Endodermal cell (in vitro differentiated cells): Measurements from ENCODE around the gene KDM1B. TPM values are rescaled to one million over a fixed set of nuclear protein-coding genes. Genes with fewer than 3 reads are reported as not detected.

Source experiments
- DNase-seq: peaks from one replicate; pipeline ENCODE4 v3.0.0-alpha.2; 2017
- H3K27ac ChIP-seq: 2 replicates; pipeline ENCODE4 v1.5.1; 2013; ENCODE audit warnings: mild to moderate bottlenecking, low read depth, low read length, moderate library complexity
- H3K27me3 ChIP-seq: 2 replicates; pipeline ENCODE4 v1.6.1; 2013; ENCODE audit warnings: mild to moderate bottlenecking, low read length, moderate library complexity; ENCODE audit not compliant: insufficient read depth, control insufficient read depth, poor library complexity, severe bottlenecking
- H3K36me3 ChIP-seq: 2 replicates; pipeline ENCODE4 v1.7.0; 2013; ENCODE audit warnings: mild to moderate bottlenecking, low read length, moderate library complexity; ENCODE audit not compliant: control insufficient read depth, insufficient read depth
- H3K4me1 ChIP-seq: one replicate; pipeline ENCODE4 v1.7.0; 2013; ENCODE audit warnings: low read length; ENCODE audit not compliant: control insufficient read depth, insufficient read depth
- H3K4me3 ChIP-seq: 2 replicates; pipeline ENCODE4 v1.5.1; 2013; ENCODE audit warnings: mild to moderate bottlenecking, low read length, moderate library complexity
- H3K9ac ChIP-seq: 2 replicates; pipeline ENCODE4 v1.6.1; 2013; ENCODE audit warnings: mild to moderate bottlenecking, low read length, moderate library complexity; ENCODE audit not compliant: poor library complexity, severe bottlenecking; ENCODE audit errors: extremely low read depth
- H3K9me3 ChIP-seq: 2 replicates; pipeline ENCODE4 v1.6.1; 2013; ENCODE audit warnings: mild to moderate bottlenecking, low read length, moderate library complexity; ENCODE audit not compliant: control insufficient read depth
- H3K27ac Mint-ChIP-seq: 2 replicates; pipeline ENCODE4 v1.8.0; 2020; ENCODE audit warnings: mixed read lengths
- H3K27me3 Mint-ChIP-seq: 2 replicates; pipeline ENCODE4 v1.8.0; 2021; ENCODE audit warnings: mild to moderate bottlenecking, mixed read lengths; ENCODE audit not compliant: insufficient read depth
- H3K36me3 Mint-ChIP-seq: 2 replicates; pipeline ENCODE4 v1.8.0; 2020; ENCODE audit warnings: low read depth, mixed read lengths
- H3K4me1 Mint-ChIP-seq: 2 replicates; pipeline ENCODE4 v1.8.0; 2020; ENCODE audit warnings: mixed read lengths
- H3K4me3 Mint-ChIP-seq: 2 replicates; pipeline ENCODE4 v1.8.0; 2020; ENCODE audit warnings: mild to moderate bottlenecking, moderate library complexity, mixed read lengths
- H3K9me3 Mint-ChIP-seq: 2 replicates; pipeline ENCODE4 v1.8.0; 2020; ENCODE audit warnings: mild to moderate bottlenecking, mixed read lengths
- CTCF ChIP-seq: fragments of 200-600 bp; sonication (generic); conservative IDR thresholded peaks from 2 replicates; pipeline ENCODE4 v1.5.0; 2021; ENCODE audit warnings: antibody characterized with exemption, mild to moderate bottlenecking
- WGBS, 2 experiments: methylation state at CpG; one replicate each; pipeline versions ENCODE4 v1.1.5 to v1.1.7; 2013; ENCODE audit warnings: missing lambda C conversion rate in 2 of 2, mixed read lengths in 1 of 2; ENCODE audit not compliant: insufficient coverage in 1 of 2, insufficient read length in 1 of 2; 5-methylcytosine and 5-hydroxymethylcytosine counted together
- total RNA-seq, 2 donors: library from RNA; stranded (reverse); fragmentation: NEBNext Ultra II Directional in 1 of 2; extraction: Animal tissue kit (Norgen Biotek cat#: 25700) in 1 of 2; gene quantifications; 2 replicates in 1 of 2; 3 replicates in 1 of 2; pipeline ENCODE4 v1.2.1, GENCODE V29; 2021

The KDM1B gene
- total RNA-seq, 2 donors from 2014 or later = 7.7 to 9.3 TPM

DNA sequence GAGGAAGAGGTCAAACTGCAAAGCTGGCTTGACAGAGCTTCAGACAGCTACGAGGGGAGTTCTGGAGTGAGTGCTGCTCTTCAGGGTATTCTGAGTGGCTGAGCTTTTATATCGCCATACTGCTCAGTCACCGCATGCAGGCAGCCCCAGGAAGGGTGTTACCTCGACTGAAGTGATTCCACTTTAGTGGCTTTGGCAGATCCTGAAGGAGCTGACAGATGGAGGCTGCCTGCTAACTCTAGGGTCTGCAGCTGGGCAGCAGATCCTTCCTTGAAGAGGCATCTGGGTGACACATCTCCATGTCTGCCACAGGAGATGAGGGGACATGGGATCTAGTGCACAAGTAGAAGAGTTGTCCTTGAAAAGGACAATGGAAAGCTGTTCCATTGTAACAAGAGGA is 112.8 kb downstream of the KDM1B start:
- Histone ChIP-seq H3K9ac (no peak overlapping the region), H3K27me3 (no peaks in the 10 kb centered on the region), H3K4me3 (no peak overlapping the region), H3K9me3 (peaks cover 10% of the 10 kb centered on the region), H3K27ac (no peak overlapping the region), H3K36me3 (no peaks in the 10 kb centered on the region), H3K4me1 (no peaks in the 10 kb centered on the region)
- peaks cover 5% of the 10 kb centered on the region for H3K36me3 Mint-ChIP-seq
- peaks cover 3% of the 10 kb centered on the region for H3K27me3 Mint-ChIP-seq
- H3K4me1 Mint-ChIP-seq = peaks cover 9% of the 10 kb centered on the region
- DNase-seq = no peak
- no peak overlapping the region for H3K4me3 Mint-ChIP-seq
- H3K9me3 Mint-ChIP-seq = no peaks in the 10 kb centered on the region
- no peak for TF ChIP-seq CTCF
- H3K27ac Mint-ChIP-seq = no peak overlapping the region
- WGBS, 2 experiments = 53 to 55% methylated on average over 4 of the region's 4 CpGs

- Histone ChIP-seq H3K4me3 (no peak overlapping the region), H3K9me3 (peaks cover 10% of the 10 kb centered on the region), H3K9ac (no peak overlapping the region), H3K27me3 (no peaks in the 10 kb centered on the region), H3K36me3 (no peaks in the 10 kb centered on the region), H3K4me1 (no peaks in the 10 kb centered on the region), H3K27ac (no peak overlapping the region)
- H3K27ac Mint-ChIP-seq = no peak overlapping the region
- TF ChIP-seq CTCF = no peak
- peaks cover 9% of the 10 kb centered on the region for H3K4me1 Mint-ChIP-seq
- no peaks in the 10 kb centered on the region for H3K36me3 Mint-ChIP-seq
- no peak for DNase-seq
- 90 to 100% methylated on average over 2 to 3 of the region's 3 CpGs for WGBS, 2 experiments
- H3K27me3 Mint-ChIP-seq = peaks cover 8% of the 10 kb centered on the region
- H3K9me3 Mint-ChIP-seq = no peaks in the 10 kb centered on the region
- H3K4me3 Mint-ChIP-seq = no peak overlapping the region
These were observed 114.0 kb downstream of the KDM1B start for GRCh38 chr6:18269253-18269652.

- H3K27ac ChIP-seq = no peak overlapping the region
- H3K9ac ChIP-seq = no peak overlapping the region
- no peaks in the 10 kb centered on the region for H3K36me3 ChIP-seq
- H3K9me3 Mint-ChIP-seq = no peaks in the 10 kb centered on the region
- H3K27me3 Mint-ChIP-seq = peaks cover 8% of the 10 kb centered on the region
- no peaks in the 10 kb centered on the region for H3K4me1 ChIP-seq
- peaks cover 9% of the 10 kb centered on the region for H3K4me1 Mint-ChIP-seq
- no peak overlapping the region for H3K27ac Mint-ChIP-seq
- no peaks in the 10 kb centered on the region for H3K27me3 ChIP-seq
- TF ChIP-seq CTCF = no peak
- H3K4me3 ChIP-seq = no peak overlapping the region
- no peaks in the 10 kb centered on the region for H3K36me3 Mint-ChIP-seq
- peaks cover 10% of the 10 kb centered on the region for H3K9me3 ChIP-seq
- H3K4me3 Mint-ChIP-seq = no peak overlapping the region
- DNase-seq = no peak
- WGBS, 2 experiments = 93 to 95% methylated on average over 8 to 10 of the region's 10 CpGs
These were observed 114.5 kb downstream of the KDM1B start for GRCh38 chr6:18269717-18270116.
